ENCODE results near the gene PRKG1. TPM values are rescaled to one million over a fixed set of nuclear protein-coding genes. Genes with fewer than 3 reads are reported as not detected.
"Not testable (repeated sequence)": the region's sequence is repeated elsewhere in the genome, so short reads cannot be mapped to it uniquely, and the experiment has no call there.

Gene PRKG1
- total RNA-seq, 2 experiments from 2014 or later: not detected

DNA sequence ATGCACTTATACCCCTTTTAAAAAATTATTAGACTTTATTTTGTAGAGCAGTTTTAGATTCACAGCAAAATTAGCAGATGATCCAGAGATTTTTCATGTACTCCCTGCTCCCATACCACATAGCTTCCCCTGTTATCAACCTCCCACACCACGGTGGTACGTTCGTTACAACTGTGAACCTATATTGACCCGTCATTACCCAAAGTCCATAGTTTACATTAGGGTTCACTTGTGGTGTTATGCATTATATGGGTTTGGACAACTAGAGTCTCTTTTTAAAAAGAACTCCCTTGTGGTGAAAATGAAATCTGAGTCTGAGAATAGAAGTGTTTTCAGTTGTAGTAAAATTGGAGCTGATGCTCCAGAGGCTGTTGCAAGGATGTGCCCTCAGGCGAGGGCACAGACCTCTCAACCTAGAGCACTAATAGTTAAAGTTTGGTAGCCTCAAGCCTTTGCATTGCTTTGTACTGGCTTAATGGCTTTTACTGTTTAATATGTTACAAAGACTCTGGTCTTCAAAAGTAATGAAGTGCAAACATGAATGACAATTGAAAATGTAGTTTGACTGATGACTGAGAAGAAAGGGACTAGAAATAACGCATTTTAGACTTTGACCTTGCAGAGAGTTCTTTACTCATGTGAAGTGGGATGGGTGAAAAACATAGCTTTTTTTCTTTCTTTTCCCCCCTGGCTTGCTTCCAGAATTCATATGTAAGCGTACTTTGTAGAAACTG is 655.7 kb downstream of the PRKG1 start:
- Mint-ChIP-seq H3K27ac (no peak overlapping the region), H3K4me1 (ENCODE audit: low read depth) (no peaks in the 10 kb centered on the region), H3K9me3 (no peaks in the 10 kb centered on the region), H3K36me3 (no peaks in the 10 kb centered on the region), H3K4me3 (no peak overlapping the region), H3K27me3 (peaks cover 3% of the 10 kb centered on the region)
- intact Hi-C loops (cut with micrococcal nuclease): no loop called here
- ChIA-PET CTCF (no interaction called here), POLR2A (interaction anchor here (0.9 kb wide), 1 partner anchor 9 kb away, joined by 3 read pairs; no protein-coding TSS in a partner anchor)
- no peak for DNase-seq

DNA sequence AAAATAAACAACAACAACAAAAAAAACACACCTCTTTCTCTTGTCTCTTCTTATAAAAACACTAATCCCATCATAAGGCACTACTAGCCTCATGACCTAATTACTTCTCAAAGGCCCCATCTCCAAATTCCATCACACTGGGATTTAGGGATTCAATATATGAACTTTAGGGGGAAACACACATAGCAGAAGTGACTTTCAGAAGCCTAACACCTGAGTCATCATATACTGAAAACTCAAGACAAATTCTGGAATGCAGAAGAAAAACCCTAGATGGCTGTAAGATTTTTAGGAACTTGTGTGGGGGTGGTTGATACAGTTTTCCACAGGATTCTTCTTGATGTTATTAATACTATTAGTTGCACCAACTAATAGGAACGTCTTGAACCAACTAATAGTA is 658.8 kb downstream of the PRKG1 start:
- DNase-seq: no peak
- intact Hi-C loops (cut with micrococcal nuclease): no loop called here
- no peaks in the 10 kb centered on the region for H3K9me3 Mint-ChIP-seq
- CTCF ChIA-PET: no interaction called here
- peaks cover 6% of the 10 kb centered on the region for H3K27me3 Mint-ChIP-seq
- no peaks in the 10 kb centered on the region for H3K4me1 Mint-ChIP-seq (ENCODE audit: low read depth)
- no peak overlapping the region for H3K27ac Mint-ChIP-seq
- no peaks in the 10 kb centered on the region for H3K36me3 Mint-ChIP-seq
- POLR2A ChIA-PET: no interaction called here
- H3K4me3 Mint-ChIP-seq: no peak overlapping the region

DNA sequence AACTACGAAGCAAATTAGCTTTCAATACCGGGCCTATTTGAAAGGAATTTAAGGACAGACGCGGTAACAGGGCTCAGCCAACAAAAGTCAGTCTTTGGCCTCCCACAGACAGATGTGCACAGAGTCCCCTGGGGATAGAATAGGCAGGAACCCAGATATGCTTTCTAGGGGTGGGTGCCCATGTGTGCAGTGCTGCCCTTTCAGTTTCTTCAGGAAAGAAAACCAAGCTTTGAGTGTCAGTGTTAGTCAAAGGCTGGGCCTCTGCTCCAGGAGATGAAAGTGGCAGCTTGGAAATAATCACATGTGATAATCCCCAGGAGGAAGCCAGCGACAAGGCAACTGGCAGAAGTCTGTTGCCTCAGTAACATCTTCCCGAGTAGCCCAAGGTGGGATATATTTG is 668.9 kb downstream of the PRKG1 start:
- CTCF ChIA-PET: no interaction called here
- H3K9me3 Mint-ChIP-seq: no peaks in the 10 kb centered on the region
- H3K27me3 Mint-ChIP-seq: peaks cover under 1% of the 10 kb centered on the region
- H3K36me3 Mint-ChIP-seq: no peaks in the 10 kb centered on the region
- DNase-seq: no peak
- no peak overlapping the region for H3K27ac Mint-ChIP-seq
- POLR2A ChIA-PET: no interaction called here
- intact Hi-C loops (cut with micrococcal nuclease): no loop called here
- H3K4me1 Mint-ChIP-seq (ENCODE audit: low read depth): no peaks in the 10 kb centered on the region
- H3K4me3 Mint-ChIP-seq: no peak overlapping the region

DNA sequence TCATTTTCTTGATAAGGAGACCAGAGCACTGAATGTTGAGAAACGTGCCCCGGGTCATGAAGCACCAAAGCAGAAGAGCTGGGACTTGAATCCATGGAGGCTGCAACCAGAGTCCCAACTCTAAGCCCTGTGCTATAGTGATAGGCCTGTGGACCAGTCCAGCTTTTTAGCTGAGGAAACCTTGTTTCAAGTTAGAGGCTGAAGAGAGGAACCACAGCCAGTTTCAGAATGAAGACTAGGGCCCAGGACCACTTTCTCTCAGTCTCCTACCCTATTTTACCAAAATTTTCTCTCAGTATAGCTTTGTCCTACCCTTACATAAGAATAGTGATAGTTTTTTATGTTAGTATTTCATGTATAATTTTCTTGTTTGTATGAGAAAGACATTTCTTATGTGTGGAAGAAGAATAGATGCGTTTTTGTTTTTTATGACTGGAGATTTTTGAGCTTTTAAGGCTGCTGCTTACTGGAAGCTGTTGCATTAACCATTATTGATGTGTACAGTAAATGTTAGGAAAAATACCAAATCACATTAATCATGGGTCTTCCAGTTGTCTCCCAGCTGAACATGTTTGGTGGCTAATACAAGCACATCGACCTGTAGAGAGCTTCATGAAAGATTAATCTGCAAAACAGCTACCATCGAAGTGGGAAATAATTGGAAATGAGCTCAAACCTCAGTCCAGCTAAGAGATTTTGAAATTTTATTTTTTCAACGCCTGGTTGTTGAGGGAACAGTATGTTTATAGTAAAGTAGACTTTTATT is 670.1 kb downstream of the PRKG1 start:
- intact Hi-C loops (cut with micrococcal nuclease): no loop called here
- ChIA-PET POLR2A (no interaction called here), CTCF (no interaction called here)

DNA sequence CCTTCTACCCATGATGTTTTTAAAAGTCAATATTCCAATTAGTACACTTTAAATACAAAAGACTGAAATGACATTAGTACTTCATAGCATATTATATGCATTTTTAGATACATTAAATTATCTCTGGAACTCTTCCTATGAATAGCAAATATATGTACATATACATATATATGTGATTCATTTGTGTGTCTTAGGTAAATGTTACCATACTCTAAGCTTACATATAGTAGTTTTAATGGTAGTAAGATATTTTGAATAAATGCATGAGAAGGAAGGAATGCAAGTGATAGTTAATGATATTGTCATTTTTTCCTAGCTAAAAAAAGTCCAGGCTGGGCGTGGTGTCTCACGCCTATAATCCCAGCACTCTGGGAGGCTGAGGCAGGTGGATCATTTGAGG is 671.1 kb downstream of the PRKG1 start:
- Mint-ChIP-seq H3K27ac (no peak overlapping the region), H3K4me1 (ENCODE audit: low read depth) (no peaks in the 10 kb centered on the region), H3K36me3 (no peaks in the 10 kb centered on the region), H3K27me3 (no peaks in the 10 kb centered on the region), H3K4me3 (no peak overlapping the region), H3K9me3 (no peaks in the 10 kb centered on the region)
- CTCF ChIA-PET: no interaction called here
- DNase-seq: no peak
- intact Hi-C loops (cut with micrococcal nuclease): no loop called here
- POLR2A ChIA-PET: no interaction called here

More for the DNA sequence above, 670.1 kb downstream of the PRKG1 start:
- H3K36me3 Mint-ChIP-seq: no peaks in the 10 kb centered on the region
- H3K4me3 Mint-ChIP-seq: no peak overlapping the region
- H3K27ac Mint-ChIP-seq: no peak overlapping the region
- no peak for DNase-seq
- H3K9me3 Mint-ChIP-seq: no peaks in the 10 kb centered on the region
- no peaks in the 10 kb centered on the region for H3K4me1 Mint-ChIP-seq (ENCODE audit: low read depth)
- no peaks in the 10 kb centered on the region for H3K27me3 Mint-ChIP-seq

DNA sequence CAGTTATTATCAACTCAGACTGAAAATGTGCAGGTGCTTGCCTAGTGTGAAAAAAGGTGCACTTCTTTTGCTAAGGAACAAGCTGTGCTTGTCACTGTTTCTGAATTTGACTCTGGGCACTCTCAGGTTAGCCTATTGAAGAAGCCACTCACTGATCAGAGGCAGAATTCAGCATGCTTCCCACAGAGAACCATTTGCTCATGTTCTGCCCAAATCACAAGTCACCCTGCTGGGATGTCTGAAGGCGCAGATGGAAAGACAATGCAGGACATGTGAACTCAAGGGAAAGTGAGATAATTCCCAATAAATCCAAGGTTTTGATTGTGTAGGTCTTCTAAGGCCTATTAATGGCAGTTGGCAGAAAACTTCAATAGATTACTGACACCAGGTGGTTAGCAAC is 672.9 kb downstream of the PRKG1 start:
- DNase-seq: no peak
- no peaks in the 10 kb centered on the region for H3K4me1 Mint-ChIP-seq (ENCODE audit: low read depth)
- no peaks in the 10 kb centered on the region for H3K27me3 Mint-ChIP-seq
- no peaks in the 10 kb centered on the region for H3K9me3 Mint-ChIP-seq
- no peaks in the 10 kb centered on the region for H3K36me3 Mint-ChIP-seq
- H3K4me3 Mint-ChIP-seq: no peak overlapping the region
- H3K27ac Mint-ChIP-seq: no peak overlapping the region
- POLR2A ChIA-PET: no interaction called here
- intact Hi-C loops (cut with micrococcal nuclease): no loop called here
- CTCF ChIA-PET: no interaction called here

DNA sequence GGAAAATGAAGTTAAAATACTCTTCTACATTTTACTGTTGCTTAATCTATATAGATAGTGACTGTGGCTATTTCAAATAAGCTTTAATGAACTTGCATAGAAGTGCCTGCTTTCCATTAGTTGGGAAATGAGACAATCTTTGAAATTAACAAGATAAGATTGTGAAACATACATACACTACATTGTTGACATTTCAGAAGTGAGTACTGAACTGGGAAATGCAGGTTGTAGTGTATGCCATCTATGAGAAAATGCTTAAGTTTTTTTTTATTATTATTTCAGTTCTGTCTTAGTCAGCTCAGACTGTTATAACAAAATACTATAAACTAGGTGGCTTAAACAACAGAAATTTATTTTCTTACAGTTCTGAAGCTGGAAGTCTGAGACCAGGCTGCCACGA is 674.7 kb downstream of the PRKG1 start:
- Mint-ChIP-seq H3K36me3 (no peaks in the 10 kb centered on the region), H3K27ac (no peak overlapping the region), H3K4me3 (no peak overlapping the region), H3K4me1 (ENCODE audit: low read depth) (no peaks in the 10 kb centered on the region), H3K9me3 (no peaks in the 10 kb centered on the region), H3K27me3 (no peaks in the 10 kb centered on the region)
- ChIA-PET POLR2A (no interaction called here), CTCF (no interaction called here)
- intact Hi-C loops (cut with micrococcal nuclease): no loop called here
- DNase-seq: no peak

DNA sequence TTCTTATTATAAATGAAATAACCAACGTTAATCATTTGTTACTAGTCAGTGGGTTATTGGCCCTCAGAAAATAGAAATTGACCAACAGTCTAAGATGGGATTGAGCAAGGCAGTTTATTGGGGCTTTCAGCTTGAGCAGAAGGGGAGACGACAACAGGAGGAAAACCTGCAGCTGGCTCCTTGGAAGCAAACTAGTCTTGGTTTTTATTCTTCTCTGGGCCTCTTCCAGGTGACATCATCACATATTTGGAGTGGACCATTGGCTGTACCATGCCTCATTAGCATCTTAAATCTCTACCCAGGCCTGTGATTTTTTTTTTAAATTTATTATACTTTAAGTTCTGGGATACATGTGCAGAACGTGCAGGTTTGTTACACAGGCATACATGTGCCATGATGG is 684.1 kb downstream of the PRKG1 start:
- no peaks in the 10 kb centered on the region for H3K36me3 Mint-ChIP-seq
- DNase-seq: no peak
- H3K9me3 Mint-ChIP-seq: no peaks in the 10 kb centered on the region
- intact Hi-C loops (cut with micrococcal nuclease): no loop called here
- no peaks in the 10 kb centered on the region for H3K4me1 Mint-ChIP-seq (ENCODE audit: low read depth)
- H3K27ac Mint-ChIP-seq: no peak overlapping the region
- H3K4me3 Mint-ChIP-seq: no peak overlapping the region
- POLR2A ChIA-PET: no interaction called here
- peaks cover 2% of the 10 kb centered on the region for H3K27me3 Mint-ChIP-seq
- CTCF ChIA-PET: no interaction called here

DNA sequence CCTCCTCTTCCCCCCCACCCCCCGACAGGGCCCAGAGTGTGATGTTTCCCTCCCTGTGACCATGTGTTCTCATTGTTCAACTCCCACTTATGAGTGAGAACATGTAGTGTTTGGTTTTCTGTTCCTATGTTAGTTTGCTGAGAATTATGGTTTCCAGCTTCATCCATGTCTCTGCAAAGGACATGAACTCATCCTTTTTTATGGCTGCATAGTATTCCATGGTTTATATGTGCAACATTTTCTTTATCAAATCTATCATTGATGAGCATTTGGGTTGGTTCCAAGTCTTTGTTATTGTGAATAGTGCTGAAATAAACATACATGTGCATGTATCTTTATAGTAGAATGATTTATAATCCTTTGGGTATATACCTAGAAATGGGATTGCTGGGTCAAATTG is 684.6 kb downstream of the PRKG1 start:
- H3K4me1 Mint-ChIP-seq (ENCODE audit: low read depth); H3K9me3 Mint-ChIP-seq; H3K27me3 Mint-ChIP-seq; H3K36me3 Mint-ChIP-seq; H3K4me3 Mint-ChIP-seq; H3K27ac Mint-ChIP-seq; DNase-seq; CTCF ChIA-PET; POLR2A ChIA-PET; intact Hi-C loops (cut with micrococcal nuclease): not testable (repeated sequence)

DNA sequence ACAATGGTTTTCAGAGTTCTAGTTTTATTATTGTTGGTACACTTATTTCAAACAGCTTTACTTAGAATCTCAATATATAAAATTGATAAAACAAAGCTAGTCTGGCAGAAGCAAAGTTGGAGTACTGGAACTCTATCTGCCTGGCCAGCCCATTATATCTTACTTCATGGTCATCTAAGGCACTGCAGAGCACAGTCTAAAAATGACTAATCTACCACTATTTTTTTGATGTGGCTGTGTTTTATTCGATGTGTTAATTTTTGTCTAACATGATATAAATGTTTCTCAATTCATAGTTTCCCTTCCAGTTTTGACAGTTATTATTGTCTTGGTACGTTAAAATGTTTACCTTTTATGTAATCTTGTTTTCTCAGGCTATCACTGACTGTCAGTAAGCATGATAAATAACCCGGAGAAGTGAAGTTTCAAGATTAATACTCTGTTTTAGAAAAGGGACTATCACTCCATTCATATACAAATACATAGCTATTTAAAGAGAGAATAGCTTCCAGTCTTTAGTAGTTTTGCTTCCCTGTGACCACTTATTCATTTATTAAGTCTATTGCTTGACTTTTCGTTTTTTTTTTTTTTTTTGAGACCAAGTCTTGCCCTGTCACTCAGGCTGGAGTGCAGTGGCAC is 685.7 kb downstream of the PRKG1 start:
- ChIA-PET POLR2A (no interaction called here), CTCF (no interaction called here)
- Mint-ChIP-seq H3K4me3 (no peak overlapping the region), H3K36me3 (no peaks in the 10 kb centered on the region), H3K4me1 (ENCODE audit: low read depth) (no peaks in the 10 kb centered on the region), H3K27ac (no peak overlapping the region), H3K27me3 (peaks cover 2% of the 10 kb centered on the region), H3K9me3 (no peaks in the 10 kb centered on the region)
- DNase-seq: no peak
- intact Hi-C loops (cut with micrococcal nuclease): no loop called here

DNA sequence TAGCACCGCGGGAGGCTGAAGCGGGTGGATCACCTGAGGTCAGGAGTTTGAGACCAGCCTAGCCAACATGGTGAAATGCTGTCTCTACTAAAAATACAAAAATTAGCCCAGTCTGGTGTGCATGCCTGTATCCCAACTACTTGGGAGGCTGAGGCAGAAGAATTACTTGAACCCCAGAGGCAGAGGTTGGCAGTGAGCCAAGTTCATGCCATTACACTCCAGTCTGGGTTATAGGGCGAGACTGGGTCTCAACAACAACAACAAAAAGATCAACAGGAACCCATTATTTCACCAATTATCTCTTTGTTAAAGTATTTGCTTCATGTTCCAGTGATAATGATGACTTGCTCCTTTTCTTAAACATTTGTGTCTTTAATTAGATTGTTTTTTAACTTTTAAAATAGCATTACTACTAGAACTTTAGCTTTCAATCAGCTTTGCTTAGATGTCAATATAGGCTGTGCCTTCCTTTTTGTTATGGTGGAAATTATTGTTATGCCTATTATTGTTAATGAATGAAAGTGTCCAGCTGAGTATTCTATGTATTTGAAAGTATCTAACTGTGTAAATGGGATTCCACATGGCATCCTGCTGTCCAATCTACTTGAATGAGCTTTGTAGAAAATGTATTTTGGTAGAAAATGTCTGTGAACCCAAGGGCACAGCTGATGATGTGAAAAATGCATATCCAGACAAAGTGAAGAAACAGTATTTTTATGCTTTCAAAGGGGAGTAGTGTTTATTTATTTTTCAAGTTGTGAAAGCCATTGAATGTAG is 686.8 kb downstream of the PRKG1 start:
- peaks cover 2% of the 10 kb centered on the region for H3K27me3 Mint-ChIP-seq
- DNase-seq: no peak
- POLR2A ChIA-PET: interaction anchor here (0.6 kb wide), 1 partner anchor 93 kb away, joined by 3 read pairs; no protein-coding TSS in a partner anchor
- no peak overlapping the region for H3K4me3 Mint-ChIP-seq
- H3K27ac Mint-ChIP-seq: no peak overlapping the region
- CTCF ChIA-PET: no interaction called here
- no peaks in the 10 kb centered on the region for H3K4me1 Mint-ChIP-seq (ENCODE audit: low read depth)
- intact Hi-C loops (cut with micrococcal nuclease): no loop called here
- H3K36me3 Mint-ChIP-seq: no peaks in the 10 kb centered on the region
- no peaks in the 10 kb centered on the region for H3K9me3 Mint-ChIP-seq

DNA sequence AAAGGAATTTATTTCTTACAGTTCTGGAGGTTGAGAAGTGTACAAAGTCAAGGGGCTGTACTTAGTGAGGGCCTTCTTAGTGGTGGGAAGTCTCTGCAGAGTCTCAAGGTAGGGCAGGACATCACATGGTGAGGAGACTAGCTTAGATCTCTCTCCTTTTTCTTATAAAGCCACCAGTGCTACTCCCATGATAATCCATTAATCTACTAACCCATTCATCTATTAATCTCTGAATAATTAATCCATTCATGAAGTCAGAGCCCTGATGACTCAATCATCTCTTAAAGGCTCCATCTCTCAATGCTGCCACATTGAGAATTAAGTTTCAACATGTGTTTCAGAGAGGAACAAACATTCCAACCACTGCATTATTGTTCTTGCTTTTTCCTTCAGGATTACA is 689.5 kb downstream of the PRKG1 start:
- H3K27me3 Mint-ChIP-seq: peaks cover 2% of the 10 kb centered on the region
- intact Hi-C loops (cut with micrococcal nuclease): no loop called here
- H3K27ac Mint-ChIP-seq: no peak overlapping the region
- peaks cover 4% of the 10 kb centered on the region for H3K9me3 Mint-ChIP-seq
- no peak for DNase-seq
- CTCF ChIA-PET: no interaction called here
- POLR2A ChIA-PET: no interaction called here
- no peak overlapping the region for H3K4me3 Mint-ChIP-seq
- H3K4me1 Mint-ChIP-seq (ENCODE audit: low read depth): no peaks in the 10 kb centered on the region
- H3K36me3 Mint-ChIP-seq: no peaks in the 10 kb centered on the region
